Body of pancreas (tissue), 4 donors: ENCODE measurements around the gene GPATCH3. TPM values are rescaled to one million over a fixed set of nuclear protein-coding genes. Genes with fewer than 3 reads are reported as not detected.
"Not testable (repeated sequence)": the region's sequence is repeated elsewhere in the genome, so short reads cannot be mapped to it uniquely, and the experiment has no call there.

Source experiments
- ATAC-seq: fragments of 150-250 bp; one replicate; pipeline ENCODE4 v1.9.1; 2016
- DNase-seq, 4 donors: peaks; one replicate each; pipeline ENCODE4 v3.0.0-alpha.2; 2019
- H3K27ac ChIP-seq, 4 donors: fragments of 200-600 bp; sonication (generic); 1 replicate in 3 of 4; 2 replicates in 1 of 4; pipeline versions ENCODE4 v1.5.1 to v1.6.1; 2016 to 2019; ENCODE audit warnings: mild to moderate bottlenecking in 1 of 4, mixed read lengths in 1 of 4, moderate library complexity in 1 of 4
- H3K27me3 ChIP-seq, 2 donors: fragments of 200-600 bp; sonication (generic); one replicate each; pipeline ENCODE4 v1.6.0; 2016; ENCODE audit warnings: mild to moderate bottlenecking in 1 of 2
- H3K36me3 ChIP-seq, 2 donors: fragments of 200-600 bp; sonication (generic); replicated peaks in 1 of 2; 2 replicates each; pipeline ENCODE4 v1.5.1; 2016; ENCODE audit warnings: low read depth in 2 of 2; ENCODE audit not compliant: insufficient read depth in 1 of 2
- H3K4me1 ChIP-seq: fragments of 200-600 bp; sonication (generic); one replicate; pipeline ENCODE4 v1.6.0; 2016
- H3K4me3 ChIP-seq, 2 donors: fragments of 200-600 bp; sonication (generic); 1 replicate in 1 of 2; 2 replicates in 1 of 2; pipeline ENCODE4 v1.5.1; 2016 to 2019
- H3K9me3 ChIP-seq, 3 donors: fragments of 200-600 bp; sonication (generic); 1 replicate in 2 of 3; 2 replicates in 1 of 3; pipeline ENCODE4 v1.5.1; 2016
- POLR2A ChIP-seq, 3 donors: fragments of 450-650 bp; IDR thresholded peaks; one replicate each; pipeline ENCODE4 v1.6.1; 2016; ENCODE audit warnings: antibody characterized with exemption in 3 of 3, mild to moderate bottlenecking in 2 of 3
- whole genome bisulfite sequencing, 2 donors: methylation state at CpG; one replicate each; pipeline ENCODE4 v1.1.5; 2017; 5-methylcytosine and 5-hydroxymethylcytosine counted together
- intact Hi-C: fragments of 100-400 bp; cut with DNase I; formaldehyde crosslinking; loops from one replicate; pipeline ENCODE4 v1.15.1; 2023
- total RNA-seq, 2 donors: library from RNA; depleted of rRNA; stranded (reverse); fragments of >200 nt; gene quantifications; one replicate each; pipeline ENCODE4 v1.1.0, GENCODE V29; 2016
- TF ChIP-seq, protein P1 (sequence below), 7 experiments: fragments of 450-650 bp in 4 of 7; fragments of 200-600 bp in 3 of 7; sonication (generic) in 3 of 7; IDR thresholded peaks; one replicate each; pipeline ENCODE4 v1.5.1; 2016 to 2019; ENCODE audit warnings: antibody characterized with exemption in 7 of 7

The GPATCH3 gene
- total RNA-seq, 2 donors from 2014 or later: 4.9 to 19.4 TPM

GRCh38 chr1:26851106-26851684 lies 49.1 kb downstream of the GPATCH3 start:
- DNase-seq: no peak
- Histone ChIP-seq H3K4me3 (no peak overlapping the region), H3K27ac (no peak overlapping the region), H3K27me3 (no peaks in the 10 kb centered on the region), H3K36me3 (peaks cover 0 to 3% of the 10 kb centered on the region in 2 donors), H3K4me1 (no peaks in the 10 kb centered on the region), H3K9me3 (no peaks in the 10 kb centered on the region)
- ATAC-seq: no peak
- 83 to 88% methylated on average over 4 to 12 of the region's 12 CpGs for WGBS, 2 donors
- intact Hi-C loops: no loop called here
- TF ChIP-seq, protein P1, sequence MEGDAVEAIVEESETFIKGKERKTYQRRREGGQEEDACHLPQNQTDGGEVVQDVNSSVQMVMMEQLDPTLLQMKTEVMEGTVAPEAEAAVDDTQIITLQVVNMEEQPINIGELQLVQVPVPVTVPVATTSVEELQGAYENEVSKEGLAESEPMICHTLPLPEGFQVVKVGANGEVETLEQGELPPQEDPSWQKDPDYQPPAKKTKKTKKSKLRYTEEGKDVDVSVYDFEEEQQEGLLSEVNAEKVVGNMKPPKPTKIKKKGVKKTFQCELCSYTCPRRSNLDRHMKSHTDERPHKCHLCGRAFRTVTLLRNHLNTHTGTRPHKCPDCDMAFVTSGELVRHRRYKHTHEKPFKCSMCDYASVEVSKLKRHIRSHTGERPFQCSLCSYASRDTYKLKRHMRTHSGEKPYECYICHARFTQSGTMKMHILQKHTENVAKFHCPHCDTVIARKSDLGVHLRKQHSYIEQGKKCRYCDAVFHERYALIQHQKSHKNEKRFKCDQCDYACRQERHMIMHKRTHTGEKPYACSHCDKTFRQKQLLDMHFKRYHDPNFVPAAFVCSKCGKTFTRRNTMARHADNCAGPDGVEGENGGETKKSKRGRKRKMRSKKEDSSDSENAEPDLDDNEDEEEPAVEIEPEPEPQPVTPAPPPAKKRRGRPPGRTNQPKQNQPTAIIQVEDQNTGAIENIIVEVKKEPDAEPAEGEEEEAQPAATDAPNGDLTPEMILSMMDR (IDR thresholded peaks at IDR 0.05): no peak

DNA sequence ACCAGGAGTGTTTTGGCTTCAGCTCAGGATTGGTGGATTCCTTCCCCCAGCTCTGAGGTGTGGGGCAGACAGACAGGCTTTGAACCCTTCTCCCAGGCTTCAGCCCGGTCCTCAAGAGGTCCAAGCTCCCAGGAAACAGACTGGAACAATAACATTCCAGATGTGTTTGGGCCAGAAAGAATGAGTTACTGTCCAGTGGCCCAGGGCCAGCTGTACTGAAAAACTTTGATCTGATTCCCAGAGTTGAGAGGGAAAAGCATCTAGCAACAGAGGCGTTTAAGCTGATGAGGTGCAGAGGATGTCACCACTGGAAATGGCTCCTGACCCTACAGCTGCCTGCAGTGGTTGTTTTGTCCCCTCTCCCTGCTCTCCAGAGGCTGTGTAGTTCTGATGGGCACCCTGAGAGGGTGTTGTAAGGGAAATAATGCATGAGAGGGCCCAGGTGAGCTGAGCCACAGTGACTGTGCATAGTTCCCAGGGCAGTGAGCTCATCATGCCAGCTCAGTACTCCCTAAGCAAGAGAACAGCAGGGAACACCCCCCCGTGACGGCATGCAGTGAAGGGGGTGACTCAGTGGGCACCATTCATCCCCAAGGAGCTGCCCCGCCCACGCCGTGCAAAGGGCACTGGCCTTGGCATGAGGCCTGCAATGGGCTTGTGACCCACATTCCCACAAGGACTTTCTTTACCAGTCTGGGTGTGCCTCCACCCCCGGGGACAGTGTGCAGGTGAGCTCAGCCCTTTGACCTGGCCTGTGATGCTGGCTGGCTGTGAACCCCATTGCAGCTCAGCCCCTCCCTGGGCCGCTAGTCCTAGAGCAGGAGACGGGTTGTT lies 51.1 kb downstream of the GPATCH3 start:
- ATAC-seq (peak; percentile 36), DNase-seq (peak; percentile 31 to 79 (median 40))
- intact Hi-C loops: no loop called here
- Histone ChIP-seq H3K4me3 (no peak overlapping the region), H3K36me3 (peaks cover 0 to 6% of the 10 kb centered on the region in 2 donors), H3K27me3 (no peaks in the 10 kb centered on the region), H3K27ac (no peak overlapping the region), H3K9me3 (no peaks in the 10 kb centered on the region), H3K4me1 (no peaks in the 10 kb centered on the region)
- TF ChIP-seq, protein P1 (IDR thresholded peaks at IDR 0.05): peak in 1 of 7 experiments; percentile 3
- no peak for TF ChIP-seq POLR2A (IDR thresholded peaks at IDR 0.05)
- WGBS, 2 donors: 51 to 61% methylated on average over 6 to 10 of the region's 10 CpGs

GRCh38 chr1:26848499-26848898 lies 51.8 kb downstream of the GPATCH3 start:
- 82 to 87% methylated on average over 8 to 10 of the region's 10 CpGs for whole genome bisulfite sequencing, 2 donors
- H3K27ac ChIP-seq: no peak overlapping the region

DNA sequence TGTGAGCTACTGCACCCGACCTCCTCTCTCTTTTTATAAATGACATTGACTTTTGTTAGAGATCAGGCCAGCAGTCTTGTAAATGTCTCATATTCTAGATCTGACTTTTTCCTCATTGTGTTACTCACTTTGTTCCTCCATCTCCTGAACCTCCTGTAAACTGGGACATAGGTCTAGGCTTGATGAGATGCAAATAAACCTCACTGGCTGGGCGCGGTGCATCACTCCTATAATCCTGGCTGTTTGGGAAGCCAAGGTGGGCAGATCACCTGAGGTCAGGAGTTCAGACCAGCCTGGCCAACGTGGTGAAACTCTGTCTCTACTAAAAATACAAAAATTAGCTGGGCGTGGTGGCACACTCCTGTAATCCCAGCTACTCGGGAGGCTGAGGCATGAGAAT lies 52.4 kb downstream of the GPATCH3 start:
- H3K4me1 ChIP-seq, H3K27ac ChIP-seq, intact Hi-C loops, H3K27me3 ChIP-seq, ATAC-seq, DNase-seq, H3K4me3 ChIP-seq, H3K36me3 ChIP-seq, H3K9me3 ChIP-seq: not testable (repeated sequence)
- WGBS, 2 donors: 82 to 88% methylated on average over 5 to 6 of the region's 6 CpGs

More at GRCh38 chr1:26848499-26848898, 51.8 kb downstream of the GPATCH3 start:
- H3K9me3 ChIP-seq: no peaks in the 10 kb centered on the region
- DNase-seq: no peak
- H3K36me3 ChIP-seq: peaks cover 0 to 6% of the 10 kb centered on the region in 2 donors
- TF ChIP-seq, protein P1 (IDR thresholded peaks at IDR 0.05): no peak
- no peak for TF ChIP-seq POLR2A (IDR thresholded peaks at IDR 0.05)
- no peaks in the 10 kb centered on the region for H3K4me1 ChIP-seq
- H3K4me3 ChIP-seq: no peak overlapping the region
- intact Hi-C loops: no loop called here
- ATAC-seq: no peak
- no peaks in the 10 kb centered on the region for H3K27me3 ChIP-seq

GRCh38 chr1:26844424-26845196 lies 55.7 kb downstream of the GPATCH3 start:
- ATAC-seq (no peak), DNase-seq (no peak)
- 89 to 91% methylated on average over 13 of the region's 13 CpGs for WGBS, 2 donors
- Histone ChIP-seq H3K4me1 (no peaks in the 10 kb centered on the region), H3K27ac (no peak overlapping the region), H3K4me3 (no peak overlapping the region), H3K27me3 (no peaks in the 10 kb centered on the region), H3K36me3 (peaks cover 0 to 3% of the 10 kb centered on the region in 2 donors), H3K9me3 (no peaks in the 10 kb centered on the region)
- TF ChIP-seq, protein P1 (IDR thresholded peaks at IDR 0.05): no peak
- no peak for TF ChIP-seq POLR2A (IDR thresholded peaks at IDR 0.05)
- intact Hi-C loops: no loop called here
